Neural cell (in vitro differentiated cells): Measurements from ENCODE around the gene PRKCE. TPM values are rescaled to one million over a fixed set of nuclear protein-coding genes. Genes with fewer than 3 reads are reported as not detected.

Experiments
- H2AFZ ChIP-seq: fragments of 200-600, 300-800 bp; sonication (generic), shearing (Covaris generic); 2 replicates; pipeline ENCODE4 v1.6.0; 2014; ENCODE audit warnings: low read depth, mild to moderate bottlenecking, antibody characterized with exemption, low read length, moderate library complexity
- H3F3A ChIP-seq: fragments of 200-600 bp; shearing (Covaris generic); 2 replicates; pipeline ENCODE4 v1.6.1; 2016; ENCODE audit warnings: mild to moderate bottlenecking, moderate library complexity, mixed read lengths, antibody characterized with exemption, low read length; ENCODE audit not compliant: insufficient read depth, poor library complexity, severe bottlenecking
- H3K27ac ChIP-seq: fragments of 200-600, 300-800 bp; sonication (generic), shearing (Covaris generic); 2 replicates; pipeline ENCODE4 v1.5.1; 2014; ENCODE audit warnings: mild to moderate bottlenecking, low read length, moderate library complexity
- H3K27me3 ChIP-seq: fragments of 300-800, 200-600 bp; sonication (generic), shearing (Covaris generic); 2 replicates; pipeline ENCODE4 v1.6.0; 2014; ENCODE audit warnings: mild to moderate bottlenecking, low read depth, low read length, moderate library complexity; ENCODE audit not compliant: insufficient read depth
- H3K36me3 ChIP-seq: fragments of 300-800, 200-600 bp; sonication (generic), shearing (Covaris generic); 2 replicates; pipeline ENCODE4 v1.5.1; 2014; ENCODE audit warnings: mild to moderate bottlenecking, antibody characterized with exemption, low read length, moderate library complexity; ENCODE audit not compliant: insufficient read depth
- H3K4me2 ChIP-seq: fragments of 300-800, 200-600 bp; sonication (generic), shearing (Covaris generic); 2 replicates; pipeline ENCODE4 v1.6.0; 2014; ENCODE audit warnings: mild to moderate bottlenecking, low read length
- H3K4me3 ChIP-seq: fragments of 300-800, 200-600 bp; sonication (generic), shearing (Covaris generic); 2 replicates; pipeline ENCODE4 v1.5.1; 2014; ENCODE audit warnings: mild to moderate bottlenecking, low read length, moderate library complexity
- H3K79me2 ChIP-seq: fragments of 200-600 bp; shearing (Covaris generic); replicated peaks from 2 replicates; pipeline ENCODE4 v1.6.0; 2014; ENCODE audit warnings: mild to moderate bottlenecking, low read length, moderate library complexity; ENCODE audit not compliant: insufficient read depth
- H3K9ac ChIP-seq: fragments of 300-800, 200-600 bp; sonication (generic), shearing (Covaris generic); 2 replicates; pipeline ENCODE4 v1.6.1; 2016; ENCODE audit warnings: mild to moderate bottlenecking, low read length, mixed read lengths
- H3K9me2 ChIP-seq: fragments of 200-600 bp; shearing (Covaris generic); 2 replicates; pipeline ENCODE4 v1.6.1; 2016; ENCODE audit warnings: mild to moderate bottlenecking, low read length, mixed read lengths; ENCODE audit not compliant: insufficient read depth
- H3K9me3 ChIP-seq: fragments of 200-600, 300-800 bp; sonication (generic), shearing (Covaris generic); 2 replicates; pipeline ENCODE4 v1.6.1; 2016; ENCODE audit warnings: mild to moderate bottlenecking, mixed run types, low read length, moderate library complexity, mixed read lengths
- H4K20me1 ChIP-seq: fragments of 200-600 bp; shearing (Covaris generic); 2 replicates; pipeline ENCODE4 v1.6.1; 2016; ENCODE audit warnings: mild to moderate bottlenecking, mixed run types; ENCODE audit not compliant: insufficient read depth
- EP300 ChIP-seq: fragments of 450-650 bp; conservative IDR thresholded peaks from 2 replicates; pipeline ENCODE4 v1.6.1; 2014; ENCODE audit warnings: antibody characterized with exemption, mild to moderate bottlenecking, moderate library complexity; ENCODE audit not compliant: poor library complexity, severe bottlenecking
- EZH2 ChIP-seq: fragments of 200-600, 300-800 bp; shearing (Covaris generic), sonication (generic); IDR thresholded peaks from 2 replicates; pipeline ENCODE4 v1.6.1; 2014; ENCODE audit warnings: antibody characterized with exemption, low read length, borderline replicate concordance, mild to moderate bottlenecking; ENCODE audit not compliant: insufficient read depth, poor library complexity, severe bottlenecking
- MXI1 ChIP-seq: fragments of 450-650 bp; conservative IDR thresholded peaks from 2 replicates; pipeline ENCODE4 v1.6.1; 2014; ENCODE audit warnings: antibody characterized with exemption, mild to moderate bottlenecking; ENCODE audit not compliant: poor library complexity, severe bottlenecking
- POLR2AphosphoS5 ChIP-seq: IDR thresholded peaks from 2 replicates; pipeline ENCODE4 v1.6.1; 2012
- RAD21 ChIP-seq: fragments of 450-650 bp; conservative IDR thresholded peaks from 2 replicates; pipeline ENCODE4 v1.6.1; 2014; ENCODE audit warnings: antibody characterized with exemption, mild to moderate bottlenecking, moderate library complexity
- SMC3 ChIP-seq: fragments of 450-650 bp; conservative IDR thresholded peaks from 2 replicates; pipeline ENCODE4 v1.6.1; 2014; ENCODE audit warnings: antibody characterized with exemption, mild to moderate bottlenecking, moderate library complexity; ENCODE audit not compliant: poor library complexity
- TAF1 ChIP-seq: IDR thresholded peaks from 2 replicates; pipeline ENCODE4 v1.6.1; 2012; ENCODE audit warnings: low read depth
- polyA plus RNA-seq: library from polyadenylated mRNA; depleted of rRNA; stranded (reverse); fragments of >200 nt; gene quantifications from 2 replicates; pipeline ENCODE4 v1.2.3, GENCODE V29; 2014
- TF ChIP-seq, protein P1 (sequence below): IDR thresholded peaks from 2 replicates; pipeline ENCODE4 v1.6.1; 2012; ENCODE audit warnings: borderline replicate concordance
- TF ChIP-seq, protein P2 (sequence below): fragments of 450-650 bp; IDR thresholded peaks from 2 replicates; pipeline ENCODE4 v1.5.1; 2014; ENCODE audit warnings: antibody characterized with exemption, mild to moderate bottlenecking, moderate library complexity; ENCODE audit not compliant: poor library complexity, severe bottlenecking

Gene PRKCE
- polyA plus RNA-seq, 1 donor from 2014 or later: 5.4 TPM

DNA sequence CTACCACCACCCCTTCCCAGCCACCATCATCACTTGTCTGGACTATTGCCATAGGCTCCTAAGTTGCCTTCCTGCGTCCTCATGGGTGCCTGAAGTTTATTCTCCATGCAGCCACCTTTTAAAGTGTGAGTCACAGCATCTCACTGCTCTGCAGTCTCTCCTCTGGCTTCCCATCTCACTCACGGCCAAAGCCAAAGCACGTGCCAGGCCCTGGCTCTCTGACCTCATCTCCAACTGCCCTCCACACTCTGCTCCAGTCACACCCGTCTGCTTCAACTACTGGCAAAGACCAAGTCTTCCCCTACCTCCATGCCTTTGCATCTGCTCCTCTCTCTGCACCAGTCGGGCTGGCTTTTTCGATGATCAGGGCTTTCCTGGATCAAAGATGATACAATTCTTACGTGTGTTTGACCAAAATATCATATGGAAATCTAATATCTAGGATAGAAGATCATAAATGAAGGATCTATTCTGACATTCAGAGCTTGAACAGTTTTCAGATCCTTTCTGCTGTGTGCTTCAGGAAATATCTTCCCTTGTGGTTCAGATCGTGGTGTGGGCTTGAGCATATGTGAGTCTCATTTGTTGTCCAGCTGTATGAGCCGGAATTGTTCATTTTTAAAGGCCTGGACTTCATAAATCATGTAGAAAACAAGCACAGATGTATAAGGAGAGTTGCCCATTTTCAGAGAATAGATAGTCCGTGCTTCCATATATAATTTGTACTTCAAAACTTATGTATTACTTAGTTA lies 175.6 kb downstream of the PRKCE start:
- H3K9me2 ChIP-seq: no peaks in the 10 kb centered on the region
- no peak overlapping the region for H3K4me2 ChIP-seq

DNA sequence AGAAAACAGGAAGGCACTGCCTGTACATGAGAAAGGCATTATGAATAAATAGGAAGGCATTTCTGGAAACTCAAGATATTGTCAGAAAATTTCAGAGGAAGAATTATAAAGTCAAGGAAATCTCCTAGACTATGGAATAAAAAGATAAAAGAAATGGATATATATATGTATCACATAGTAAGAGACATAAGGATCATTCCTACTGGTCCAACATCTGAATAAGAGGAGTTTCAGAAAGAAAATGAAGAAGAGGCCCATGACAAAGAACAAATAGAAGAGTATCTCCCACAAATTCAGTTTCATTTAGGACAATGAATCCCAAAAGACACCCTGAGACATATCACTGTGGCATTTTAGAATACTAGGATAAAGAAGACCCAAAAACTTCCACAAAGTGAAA lies 178.8 kb downstream of the PRKCE start:
- H3K4me3 ChIP-seq: no peak overlapping the region
- H4K20me1 ChIP-seq: no peaks in the 10 kb centered on the region
- H3K79me2 ChIP-seq: no peaks in the 10 kb centered on the region
- no peak overlapping the region for H3K4me2 ChIP-seq
- H3K27me3 ChIP-seq: no peaks in the 10 kb centered on the region
- H2AFZ ChIP-seq: no peak overlapping the region
- H3K9me3 ChIP-seq: peaks cover 5% of the 10 kb centered on the region
- TF ChIP-seq, protein P1, sequence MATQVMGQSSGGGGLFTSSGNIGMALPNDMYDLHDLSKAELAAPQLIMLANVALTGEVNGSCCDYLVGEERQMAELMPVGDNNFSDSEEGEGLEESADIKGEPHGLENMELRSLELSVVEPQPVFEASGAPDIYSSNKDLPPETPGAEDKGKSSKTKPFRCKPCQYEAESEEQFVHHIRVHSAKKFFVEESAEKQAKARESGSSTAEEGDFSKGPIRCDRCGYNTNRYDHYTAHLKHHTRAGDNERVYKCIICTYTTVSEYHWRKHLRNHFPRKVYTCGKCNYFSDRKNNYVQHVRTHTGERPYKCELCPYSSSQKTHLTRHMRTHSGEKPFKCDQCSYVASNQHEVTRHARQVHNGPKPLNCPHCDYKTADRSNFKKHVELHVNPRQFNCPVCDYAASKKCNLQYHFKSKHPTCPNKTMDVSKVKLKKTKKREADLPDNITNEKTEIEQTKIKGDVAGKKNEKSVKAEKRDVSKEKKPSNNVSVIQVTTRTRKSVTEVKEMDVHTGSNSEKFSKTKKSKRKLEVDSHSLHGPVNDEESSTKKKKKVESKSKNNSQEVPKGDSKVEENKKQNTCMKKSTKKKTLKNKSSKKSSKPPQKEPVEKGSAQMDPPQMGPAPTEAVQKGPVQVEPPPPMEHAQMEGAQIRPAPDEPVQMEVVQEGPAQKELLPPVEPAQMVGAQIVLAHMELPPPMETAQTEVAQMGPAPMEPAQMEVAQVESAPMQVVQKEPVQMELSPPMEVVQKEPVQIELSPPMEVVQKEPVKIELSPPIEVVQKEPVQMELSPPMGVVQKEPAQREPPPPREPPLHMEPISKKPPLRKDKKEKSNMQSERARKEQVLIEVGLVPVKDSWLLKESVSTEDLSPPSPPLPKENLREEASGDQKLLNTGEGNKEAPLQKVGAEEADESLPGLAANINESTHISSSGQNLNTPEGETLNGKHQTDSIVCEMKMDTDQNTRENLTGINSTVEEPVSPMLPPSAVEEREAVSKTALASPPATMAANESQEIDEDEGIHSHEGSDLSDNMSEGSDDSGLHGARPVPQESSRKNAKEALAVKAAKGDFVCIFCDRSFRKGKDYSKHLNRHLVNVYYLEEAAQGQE: no peak
- TF ChIP-seq RAD21 (no peak), SMC3 (no peak), EP300 (no peak), EZH2 (no peak), TAF1 (no peak), POLR2AphosphoS5 (no peak), MXI1 (no peak)
- TF ChIP-seq, protein P2, sequence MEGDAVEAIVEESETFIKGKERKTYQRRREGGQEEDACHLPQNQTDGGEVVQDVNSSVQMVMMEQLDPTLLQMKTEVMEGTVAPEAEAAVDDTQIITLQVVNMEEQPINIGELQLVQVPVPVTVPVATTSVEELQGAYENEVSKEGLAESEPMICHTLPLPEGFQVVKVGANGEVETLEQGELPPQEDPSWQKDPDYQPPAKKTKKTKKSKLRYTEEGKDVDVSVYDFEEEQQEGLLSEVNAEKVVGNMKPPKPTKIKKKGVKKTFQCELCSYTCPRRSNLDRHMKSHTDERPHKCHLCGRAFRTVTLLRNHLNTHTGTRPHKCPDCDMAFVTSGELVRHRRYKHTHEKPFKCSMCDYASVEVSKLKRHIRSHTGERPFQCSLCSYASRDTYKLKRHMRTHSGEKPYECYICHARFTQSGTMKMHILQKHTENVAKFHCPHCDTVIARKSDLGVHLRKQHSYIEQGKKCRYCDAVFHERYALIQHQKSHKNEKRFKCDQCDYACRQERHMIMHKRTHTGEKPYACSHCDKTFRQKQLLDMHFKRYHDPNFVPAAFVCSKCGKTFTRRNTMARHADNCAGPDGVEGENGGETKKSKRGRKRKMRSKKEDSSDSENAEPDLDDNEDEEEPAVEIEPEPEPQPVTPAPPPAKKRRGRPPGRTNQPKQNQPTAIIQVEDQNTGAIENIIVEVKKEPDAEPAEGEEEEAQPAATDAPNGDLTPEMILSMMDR: no peak
- no peaks in the 10 kb centered on the region for H3F3A ChIP-seq
- H3K9me2 ChIP-seq: no peaks in the 10 kb centered on the region
- no peak overlapping the region for H3K9ac ChIP-seq
- H3K36me3 ChIP-seq: no peaks in the 10 kb centered on the region
- no peak overlapping the region for H3K27ac ChIP-seq

More for the DNA sequence above, 175.6 kb downstream of the PRKCE start:
- H3K36me3 ChIP-seq: no peaks in the 10 kb centered on the region
- no peak overlapping the region for H3K4me3 ChIP-seq
- H4K20me1 ChIP-seq: no peaks in the 10 kb centered on the region
- peaks cover 5% of the 10 kb centered on the region for H3K9me3 ChIP-seq
- TF ChIP-seq EZH2 (no peak), POLR2AphosphoS5 (no peak), MXI1 (no peak), TAF1 (no peak), SMC3 (no peak), RAD21 (no peak), EP300 (no peak)
- TF ChIP-seq, protein P2: no peak
- TF ChIP-seq, protein P1: no peak
- H3K27me3 ChIP-seq: no peaks in the 10 kb centered on the region
- H3K79me2 ChIP-seq: no peaks in the 10 kb centered on the region
- H2AFZ ChIP-seq: no peak overlapping the region
- no peak overlapping the region for H3K9ac ChIP-seq
- H3F3A ChIP-seq: no peaks in the 10 kb centered on the region
- no peak overlapping the region for H3K27ac ChIP-seq
